ENCODE data around the gene PAQR4. TPM values are rescaled to one million over a fixed set of nuclear protein-coding genes. Genes with fewer than 3 reads are reported as not detected.
A peak's percentile ranks its signal among the peaks of the same experiment; 100 is the strongest.

PAQR4 gene
- total RNA-seq, 1 donor from 2014 or later: 9.5 TPM

DNA sequence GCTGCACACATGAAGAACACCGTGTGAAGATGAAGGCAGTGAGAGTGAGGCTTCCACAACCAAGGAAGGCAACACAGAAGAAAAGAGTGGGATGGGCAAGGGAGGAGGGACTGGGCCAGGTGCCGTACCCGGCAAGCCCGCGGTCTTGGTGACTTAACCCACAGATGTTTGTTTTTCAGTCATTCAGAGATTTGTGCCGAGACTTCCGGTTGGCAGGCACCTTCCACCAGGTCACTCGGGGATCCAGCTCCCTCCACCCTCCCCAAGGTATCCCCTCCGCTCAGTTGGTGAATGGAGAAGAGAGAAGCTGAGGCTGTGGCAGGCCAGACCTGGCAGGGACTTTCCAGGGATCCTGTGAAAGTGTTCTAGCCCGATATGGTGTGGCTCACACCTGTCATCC is 9.9 kb upstream of the PAQR4 start:
- TF ChIP-seq, protein P1, sequence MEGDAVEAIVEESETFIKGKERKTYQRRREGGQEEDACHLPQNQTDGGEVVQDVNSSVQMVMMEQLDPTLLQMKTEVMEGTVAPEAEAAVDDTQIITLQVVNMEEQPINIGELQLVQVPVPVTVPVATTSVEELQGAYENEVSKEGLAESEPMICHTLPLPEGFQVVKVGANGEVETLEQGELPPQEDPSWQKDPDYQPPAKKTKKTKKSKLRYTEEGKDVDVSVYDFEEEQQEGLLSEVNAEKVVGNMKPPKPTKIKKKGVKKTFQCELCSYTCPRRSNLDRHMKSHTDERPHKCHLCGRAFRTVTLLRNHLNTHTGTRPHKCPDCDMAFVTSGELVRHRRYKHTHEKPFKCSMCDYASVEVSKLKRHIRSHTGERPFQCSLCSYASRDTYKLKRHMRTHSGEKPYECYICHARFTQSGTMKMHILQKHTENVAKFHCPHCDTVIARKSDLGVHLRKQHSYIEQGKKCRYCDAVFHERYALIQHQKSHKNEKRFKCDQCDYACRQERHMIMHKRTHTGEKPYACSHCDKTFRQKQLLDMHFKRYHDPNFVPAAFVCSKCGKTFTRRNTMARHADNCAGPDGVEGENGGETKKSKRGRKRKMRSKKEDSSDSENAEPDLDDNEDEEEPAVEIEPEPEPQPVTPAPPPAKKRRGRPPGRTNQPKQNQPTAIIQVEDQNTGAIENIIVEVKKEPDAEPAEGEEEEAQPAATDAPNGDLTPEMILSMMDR (IDR thresholded peaks at IDR 0.05): no peak
- peaks cover 8% of the 10 kb centered on the region for H3K4me1 Mint-ChIP-seq (ENCODE audit: low read depth)
- no peak for DNase-seq (ENCODE audit: low spot score)

GRCh38 chr16:2960183-2961010 is 8.8 kb upstream of the PAQR4 start:
- TF ChIP-seq, protein P1 (IDR thresholded peaks at IDR 0.05): no peak
- H3K9me3 Mint-ChIP-seq (ENCODE audit: low read depth): no peaks in the 10 kb centered on the region
- H3K36me3 Mint-ChIP-seq (ENCODE audit: low read depth): no peaks in the 10 kb centered on the region
- no peak for DNase-seq (ENCODE audit: low spot score)
- H3K27me3 Mint-ChIP-seq (ENCODE audit: low read depth): peaks cover 22% of the 10 kb centered on the region
- peaks cover 8% of the 10 kb centered on the region for H3K4me1 Mint-ChIP-seq (ENCODE audit: low read depth)
- H3K4me3 Mint-ChIP-seq (ENCODE audit: unreplicated experiment): no peak overlapping the region
- no peak overlapping the region for H3K27ac Mint-ChIP-seq (ENCODE audit: unreplicated experiment)

More for the DNA sequence above, 9.9 kb upstream of the PAQR4 start:
- Mint-ChIP-seq H3K9me3 (ENCODE audit: low read depth) (no peaks in the 10 kb centered on the region), H3K36me3 (ENCODE audit: low read depth) (no peaks in the 10 kb centered on the region), H3K27me3 (ENCODE audit: low read depth) (peaks cover 22% of the 10 kb centered on the region), H3K27ac (ENCODE audit: unreplicated experiment) (no peak overlapping the region), H3K4me3 (ENCODE audit: unreplicated experiment) (no peak overlapping the region)

DNA sequence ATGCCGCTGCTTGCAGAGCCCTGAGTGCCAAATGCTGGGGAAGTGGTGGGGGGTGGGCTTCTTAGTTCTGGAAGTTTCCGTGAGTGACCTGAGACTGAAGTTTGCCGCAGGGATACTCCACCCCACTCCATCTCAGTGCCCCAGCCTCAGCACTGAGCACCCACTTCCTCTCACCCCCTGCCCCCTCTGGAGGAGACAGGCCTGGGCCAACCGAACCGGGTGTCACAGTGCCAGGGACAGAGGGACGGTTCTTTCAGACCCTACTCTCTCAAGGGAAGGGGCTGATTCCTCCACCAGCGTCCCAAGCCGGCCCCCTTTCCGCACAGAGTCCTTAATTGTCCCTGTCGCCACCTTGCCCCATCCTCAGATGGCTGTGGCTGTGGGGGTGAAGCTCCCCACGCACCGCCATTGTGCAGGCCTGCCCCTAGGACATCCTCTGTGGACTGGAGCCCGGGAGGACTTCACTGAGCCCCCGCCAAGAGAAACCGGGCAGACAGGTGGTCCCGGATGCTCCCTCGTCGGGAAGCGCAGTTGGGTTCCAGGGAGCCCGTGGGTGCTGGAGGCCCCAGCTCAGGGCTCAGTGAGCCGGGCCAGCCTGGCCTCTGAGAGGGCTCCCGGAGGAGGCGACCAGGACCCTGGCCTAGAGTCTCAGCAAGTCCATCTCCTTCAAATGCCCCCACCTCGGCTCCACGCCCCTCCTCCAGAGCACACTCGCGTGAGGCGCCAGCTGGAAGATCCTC is 6.6 kb upstream of the PAQR4 start:
- Mint-ChIP-seq H3K4me3 (ENCODE audit: unreplicated experiment) (no peak overlapping the region), H3K27ac (ENCODE audit: unreplicated experiment) (no peak overlapping the region), H3K27me3 (ENCODE audit: low read depth) (peaks cover 20% of the 10 kb centered on the region), H3K36me3 (ENCODE audit: low read depth) (no peaks in the 10 kb centered on the region), H3K4me1 (ENCODE audit: low read depth) (peaks cover 8% of the 10 kb centered on the region), H3K9me3 (ENCODE audit: low read depth) (no peaks in the 10 kb centered on the region)
- peak; percentile 83 for DNase-seq (ENCODE audit: low spot score)
- TF ChIP-seq, protein P1 (IDR thresholded peaks at IDR 0.05): no peak

- Mint-ChIP-seq H3K27ac (ENCODE audit: unreplicated experiment) (no peak overlapping the region), H3K4me3 (ENCODE audit: unreplicated experiment) (peak overlapping the region; percentile 60), H3K36me3 (ENCODE audit: low read depth) (no peaks in the 10 kb centered on the region), H3K9me3 (ENCODE audit: low read depth) (no peaks in the 10 kb centered on the region), H3K4me1 (ENCODE audit: low read depth) (peaks cover 10% of the 10 kb centered on the region), H3K27me3 (ENCODE audit: low read depth) (peaks cover 20% of the 10 kb centered on the region)
- TF ChIP-seq, protein P1 (IDR thresholded peaks at IDR 0.05): no peak
- DNase-seq (ENCODE audit: low spot score): no peak
Observed at GRCh38 chr16:2963074-2963722, 6.0 kb upstream of the PAQR4 start.

All from chondrocyte (in vitro differentiated cells).